GM18951 (cell line): ENCODE measurements around the gene INPP4A.

Experiments
- POLR2A ChIP-seq: IDR thresholded peaks from 4 replicates; pipeline ENCODE4 v1.6.1; 2011; ENCODE audit warnings: mild to moderate bottlenecking; ENCODE audit not compliant: insufficient read length, insufficient read depth; ENCODE audit errors: extremely low read depth
- in situ Hi-C: fragments of 300-500 bp; cut with MboI; formaldehyde crosslinking; loops from one replicate; pipeline ENCODE4 v1.12.0; 2022; ENCODE audit warnings: low sequenced_read_pairs, mixed read lengths, inconsistent platforms; ENCODE audit not compliant: unreplicated experiment

The INPP4A gene

GRCh38 chr2:98535971-98536677 is 91.5 kb downstream of the INPP4A start:
- in situ Hi-C loops: no loop called here

GRCh38 chr2:98537390-98538126 is 92.9 kb downstream of the INPP4A start:
- TF ChIP-seq POLR2A: no peak
- in situ Hi-C loops: no loop called here

More at GRCh38 chr2:98535971-98536677, 91.5 kb downstream of the INPP4A start:
- no peak for TF ChIP-seq POLR2A

GRCh38 chr2:98538280-98539041 is 93.8 kb downstream of the INPP4A start:
- in situ Hi-C loops: no loop called here
- TF ChIP-seq POLR2A: no peak

GRCh38 chr2:98539056-98539735 is 94.5 kb downstream of the INPP4A start:
- in situ Hi-C loops: no loop called here
- no peak for TF ChIP-seq POLR2A

GRCh38 chr2:98540536-98540935 is 95.9 kb downstream of the INPP4A start:
- no peak for TF ChIP-seq POLR2A
- in situ Hi-C loops: no loop called here

GRCh38 chr2:98541489-98541888 is 96.8 kb downstream of the INPP4A start:
- in situ Hi-C loops: no loop called here
- TF ChIP-seq POLR2A: no peak

GRCh38 chr2:98541906-98542305 is 97.2 kb downstream of the INPP4A start:
- in situ Hi-C loops: no loop called here

GRCh38 chr2:98543214-98543613 is 98.6 kb downstream of the INPP4A start:
- in situ Hi-C loops: no loop called here
- no peak for TF ChIP-seq POLR2A

More at GRCh38 chr2:98541906-98542305, 97.2 kb downstream of the INPP4A start:
- no peak for TF ChIP-seq POLR2A

GRCh38 chr2:98543842-98544241 is 99.2 kb downstream of the INPP4A start:
- in situ Hi-C loops: no loop called here
- TF ChIP-seq POLR2A: no peak

GRCh38 chr2:98545591-98545990 is 100.9 kb downstream of the INPP4A start:
- no peak for TF ChIP-seq POLR2A
- in situ Hi-C loops: no loop called here

GRCh38 chr2:98546186-98546585 is 101.5 kb downstream of the INPP4A start:
- in situ Hi-C loops: no loop called here
- TF ChIP-seq POLR2A: no peak

GRCh38 chr2:98547092-98547790 is 102.6 kb downstream of the INPP4A start:
- in situ Hi-C loops: no loop called here
- TF ChIP-seq POLR2A: no peak
